CD14-positive monocyte (primary cell): ENCODE measurements around the gene ACSL6. TPM values are rescaled to one million over a fixed set of nuclear protein-coding genes. Genes with fewer than 3 reads are reported as not detected.
A peak's percentile ranks its signal among the peaks of the same experiment; 100 is the strongest.

Source experiments
- DNase-seq, 3 donors: peaks; one replicate each; pipeline ENCODE4 v3.0.0-alpha.2; 2011 to 2022
- H2AFZ ChIP-seq: 2 replicates; pipeline ENCODE4 v1.6.0; 2012; ENCODE audit warnings: mild to moderate bottlenecking, low read depth, low read length, inconsistent platforms; ENCODE audit not compliant: insufficient read depth, poor library complexity, severe bottlenecking
- H3K27ac ChIP-seq, 2 donors: 1 replicate in 1 of 2; 2 replicates in 1 of 2; pipeline ENCODE4 v1.5.1; 2012 to 2013; ENCODE audit warnings: low read length in 2 of 2, control low read depth in 1 of 2, inconsistent platforms in 1 of 2, low read depth in 1 of 2, mild to moderate bottlenecking in 1 of 2
- H3K27me3 ChIP-seq, 2 donors: one replicate each; pipeline versions ENCODE4 v1.6.0 to v1.6.1; 2011 to 2013; ENCODE audit warnings: low read length in 2 of 2; ENCODE audit not compliant: control insufficient read depth in 2 of 2, insufficient read depth in 2 of 2
- H3K36me3 ChIP-seq, 2 donors: replicated peaks in 1 of 2; 1 replicate in 1 of 2; 2 replicates in 1 of 2; pipeline versions ENCODE4 v1.5.1 to v1.6.1; 2012 to 2013; ENCODE audit warnings: low read length in 2 of 2, control low read depth in 1 of 2, inconsistent platforms in 1 of 2, mild to moderate bottlenecking in 1 of 2; ENCODE audit not compliant: insufficient read depth in 2 of 2, control insufficient read depth in 1 of 2
- H3K4me1 ChIP-seq, 2 donors: 1 replicate in 1 of 2; 2 replicates in 1 of 2; pipeline versions ENCODE4 v1.5.1 to v1.6.1; 2012 to 2013; ENCODE audit warnings: low read length in 2 of 2, control low read depth in 1 of 2, inconsistent platforms in 1 of 2, mild to moderate bottlenecking in 1 of 2, moderate library complexity in 1 of 2; ENCODE audit not compliant: insufficient read depth in 2 of 2, control insufficient read depth in 1 of 2
- H3K4me2 ChIP-seq: replicated peaks from 2 replicates; pipeline ENCODE3; 2012; ENCODE audit warnings: low read length, moderate library complexity, mild to moderate bottlenecking; ENCODE audit not compliant: poor library complexity, severe bottlenecking; ENCODE audit errors: extremely low read depth
- H3K4me3 ChIP-seq, 3 experiments: fragments of 200-600 bp in 1 of 3; sonication (generic) in 1 of 3; replicated peaks in 1 of 3; 1 replicate in 2 of 3; 2 replicates in 1 of 3; pipeline ENCODE4 v1.5.1; 2011 to 2013; ENCODE audit warnings: low read length in 3 of 3, mild to moderate bottlenecking in 3 of 3, control low read depth in 2 of 3, low read depth in 2 of 3, inconsistent platforms in 1 of 3, moderate library complexity in 1 of 3
- H3K79me2 ChIP-seq: 2 replicates; pipeline ENCODE4 v1.6.0; 2012; ENCODE audit warnings: mild to moderate bottlenecking, control low read depth, inconsistent platforms, low read length, moderate library complexity; ENCODE audit not compliant: insufficient read depth
- H3K9ac ChIP-seq: 2 replicates; pipeline ENCODE4 v1.6.0; 2017; ENCODE audit warnings: low read length, mild to moderate bottlenecking; ENCODE audit not compliant: insufficient read depth, poor library complexity, severe bottlenecking
- H3K9me3 ChIP-seq, 2 donors: replicated peaks in 1 of 2; 1 replicate in 1 of 2; 2 replicates in 1 of 2; pipeline versions ENCODE4 v1.5.1 to v1.6.1; 2012 to 2013; ENCODE audit warnings: low read length in 2 of 2, control low read depth in 1 of 2; ENCODE audit not compliant: control insufficient read depth in 1 of 2, insufficient read depth in 1 of 2
- H4K20me1 ChIP-seq: 2 replicates; pipeline ENCODE4 v1.6.0; 2012; ENCODE audit warnings: mild to moderate bottlenecking, low read length, control low read depth, moderate library complexity; ENCODE audit not compliant: insufficient read depth
- H3K27ac Mint-ChIP-seq, 7 donors: one replicate each; pipeline ENCODE4 v1.8.0; 2020; ENCODE audit warnings: mild to moderate bottlenecking in 7 of 7, mixed read lengths in 7 of 7, moderate library complexity in 6 of 7, inconsistent platforms in 2 of 7
- H3K27me3 Mint-ChIP-seq, 3 donors: one replicate each; pipeline ENCODE4 v1.8.0; 2021 to 2022; ENCODE audit warnings: low read depth in 3 of 3, mild to moderate bottlenecking in 3 of 3, mixed read lengths in 3 of 3, moderate library complexity in 3 of 3, inconsistent platforms in 1 of 3
- H3K36me3 Mint-ChIP-seq, 2 donors: one replicate each; pipeline ENCODE4 v1.8.0; 2020; ENCODE audit warnings: mixed read lengths in 2 of 2, inconsistent platforms in 1 of 2, mild to moderate bottlenecking in 1 of 2
- H3K4me1 Mint-ChIP-seq: one replicate; pipeline ENCODE4 v1.8.0; 2020; ENCODE audit warnings: mild to moderate bottlenecking, mixed read lengths
- H3K4me3 Mint-ChIP-seq, 2 donors: one replicate each; pipeline ENCODE4 v1.8.0; 2020; ENCODE audit warnings: mild to moderate bottlenecking in 2 of 2, mixed read lengths in 2 of 2, moderate library complexity in 1 of 2
- H3K9me3 Mint-ChIP-seq, 7 donors: one replicate each; pipeline ENCODE4 v1.8.0; 2020 to 2022; ENCODE audit warnings: mixed read lengths in 7 of 7, mild to moderate bottlenecking in 6 of 7, moderate library complexity in 6 of 7, inconsistent platforms in 2 of 7
- WGBS: methylation state at CpG from one replicate; pipeline ENCODE4 v1.1.5; 2013; ENCODE audit warnings: missing lambda C conversion rate; ENCODE audit not compliant: insufficient coverage; 5-methylcytosine and 5-hydroxymethylcytosine counted together
- intact Hi-C, 2 donors: fragments of 100-400 bp; cut with micrococcal nuclease; formaldehyde crosslinking; loops; one replicate each; pipeline versions ENCODE4 v1.15.0 to v1.15.1; 2023
- polyA minus RNA-seq: library from RNA; depleted of rRNA, polyadenylated mRNA; stranded (reverse); fragments of >200 nt; gene quantifications from 2 replicates; pipeline ENCODE4 v1.2.3, GENCODE V29; 2012
- polyA plus RNA-seq, 3 donors: library from polyadenylated mRNA; depleted of rRNA in 1 of 3; unstranded in 2 of 3; stranded (reverse) in 1 of 3; fragments of 300-500 nt in 2 of 3; fragments of >200 nt in 1 of 3; fragmentation: Illumina TruSeq in 2 of 3; gene quantifications; 1 replicate in 2 of 3; 2 replicates in 1 of 3; pipeline ENCODE4 v1.2.3, GENCODE V29; 2012 to 2021
- total RNA-seq, 12 experiments: library from RNA in 1 of 12; stranded (reverse) in 1 of 12; fragments of 120-200 nt in 1 of 12; gene quantifications; one replicate each; pipeline ENCODE4 v1.2.4 and lab custom pipeline; 2013 to 2026; ENCODE audit warnings: mixed read lengths in 6 of 12, inconsistent platforms in 1 of 12
- TF ChIP-seq, protein P1 (sequence below): fragments of 200-600 bp; IDR thresholded peaks from one replicate; pipeline ENCODE4 v1.8.0; 2022; ENCODE audit warnings: antibody characterized with exemption, mild to moderate bottlenecking

Gene ACSL6
- total RNA-seq (2013): 0.04 TPM
- polyA plus RNA-seq (under 1 TPM in 1 of 3 donors, not detected in 2; 0.45 TPM), polyA minus RNA-seq (under 0.01 TPM in 1 of 2 replicates, not detected in the other), total RNA-seq (lab: John Stamatoyannopoulos, UW) (0.07 to 2.2 (median 0.17) reads per million in 11 experiments)

DNA sequence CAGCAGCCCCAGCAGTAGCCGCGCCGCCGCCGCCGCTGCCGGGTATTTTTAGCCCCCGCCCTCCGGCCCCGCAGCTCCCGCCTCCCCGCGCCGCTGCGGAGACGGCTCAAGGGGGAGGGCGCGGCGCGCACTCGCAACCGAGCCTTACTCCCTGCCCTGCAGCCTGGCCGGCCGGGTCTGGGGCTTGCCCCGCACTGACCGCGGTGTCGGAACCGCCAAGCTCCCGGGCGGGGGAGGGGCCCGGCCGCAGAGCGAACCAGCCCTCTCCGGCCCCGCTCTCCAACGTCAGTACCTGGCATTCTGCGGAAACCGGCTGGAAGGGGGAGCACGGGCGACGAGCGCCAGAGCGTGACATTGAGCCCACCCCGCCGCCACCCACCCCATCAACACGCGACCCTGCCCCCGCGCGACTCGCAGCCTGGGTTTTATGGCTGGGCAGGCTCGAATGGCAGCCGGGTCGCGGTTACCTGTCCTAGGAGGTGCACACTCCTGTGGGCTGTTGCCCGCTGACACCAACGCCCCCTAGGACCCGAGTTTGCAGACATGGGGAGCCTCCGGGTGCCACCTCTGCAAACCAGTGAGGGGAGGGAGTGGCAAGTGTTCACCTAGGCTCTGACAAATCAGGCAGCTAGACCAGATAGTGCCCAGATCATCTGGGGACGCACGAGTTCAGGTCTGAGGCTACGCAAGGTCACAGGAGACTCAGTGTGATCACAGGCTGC is at the start of gene ACSL6:
ACSL6 (minus strand) TSS at position 37 of the 722 bp plus-strand sequence. CDS start 105 bp downstream, outside the sequence.
- H3K27me3 ChIP-seq: peaks cover 41 to 68% of the 10 kb centered on the region in 2 donors
- Mint-ChIP-seq H3K27me3 (peaks cover 51 to 80% (median 58%) of the 10 kb centered on the region in 3 donors), H3K4me1 (peaks cover 9% of the 10 kb centered on the region), H3K9me3 (peaks cover 0 to 12% (median 5%) of the 10 kb centered on the region in 7 donors), H3K36me3 (peaks cover 0 to 2% of the 10 kb centered on the region in 2 donors), H3K4me3 (peak within 1 kb of the TSS; percentile 69 to 84), H3K27ac (peak within 1 kb of the TSS in 2 of 7 donors; percentile 2 to 46)
- no peak within 1 kb of the TSS for H3K27ac ChIP-seq
- H2AFZ ChIP-seq: peak within 1 kb of the TSS; percentile 63
- peaks cover 6 to 11% of the 10 kb centered on the region in 2 donors for H3K4me1 ChIP-seq
- TF ChIP-seq, protein P1, sequence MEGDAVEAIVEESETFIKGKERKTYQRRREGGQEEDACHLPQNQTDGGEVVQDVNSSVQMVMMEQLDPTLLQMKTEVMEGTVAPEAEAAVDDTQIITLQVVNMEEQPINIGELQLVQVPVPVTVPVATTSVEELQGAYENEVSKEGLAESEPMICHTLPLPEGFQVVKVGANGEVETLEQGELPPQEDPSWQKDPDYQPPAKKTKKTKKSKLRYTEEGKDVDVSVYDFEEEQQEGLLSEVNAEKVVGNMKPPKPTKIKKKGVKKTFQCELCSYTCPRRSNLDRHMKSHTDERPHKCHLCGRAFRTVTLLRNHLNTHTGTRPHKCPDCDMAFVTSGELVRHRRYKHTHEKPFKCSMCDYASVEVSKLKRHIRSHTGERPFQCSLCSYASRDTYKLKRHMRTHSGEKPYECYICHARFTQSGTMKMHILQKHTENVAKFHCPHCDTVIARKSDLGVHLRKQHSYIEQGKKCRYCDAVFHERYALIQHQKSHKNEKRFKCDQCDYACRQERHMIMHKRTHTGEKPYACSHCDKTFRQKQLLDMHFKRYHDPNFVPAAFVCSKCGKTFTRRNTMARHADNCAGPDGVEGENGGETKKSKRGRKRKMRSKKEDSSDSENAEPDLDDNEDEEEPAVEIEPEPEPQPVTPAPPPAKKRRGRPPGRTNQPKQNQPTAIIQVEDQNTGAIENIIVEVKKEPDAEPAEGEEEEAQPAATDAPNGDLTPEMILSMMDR: no peak
- H3K79me2 ChIP-seq: no peaks in the 10 kb centered on the region
- peaks cover 0 to 14% of the 10 kb centered on the region in 2 donors for H3K9me3 ChIP-seq
- DNase-seq: no peak
- intact Hi-C loops: no loop called here
- 4% methylated on average over 63 of the region's 63 CpGs for WGBS
- no peaks in the 10 kb centered on the region for H3K36me3 ChIP-seq
- peak within 1 kb of the TSS in 2 of 3 experiments; percentile 22 to 64 for H3K4me3 ChIP-seq
- H4K20me1 ChIP-seq: no peaks in the 10 kb centered on the region
- H3K9ac ChIP-seq: no peak within 1 kb of the TSS
- H3K4me2 ChIP-seq: peak within 1 kb of the TSS; percentile 68

DNA sequence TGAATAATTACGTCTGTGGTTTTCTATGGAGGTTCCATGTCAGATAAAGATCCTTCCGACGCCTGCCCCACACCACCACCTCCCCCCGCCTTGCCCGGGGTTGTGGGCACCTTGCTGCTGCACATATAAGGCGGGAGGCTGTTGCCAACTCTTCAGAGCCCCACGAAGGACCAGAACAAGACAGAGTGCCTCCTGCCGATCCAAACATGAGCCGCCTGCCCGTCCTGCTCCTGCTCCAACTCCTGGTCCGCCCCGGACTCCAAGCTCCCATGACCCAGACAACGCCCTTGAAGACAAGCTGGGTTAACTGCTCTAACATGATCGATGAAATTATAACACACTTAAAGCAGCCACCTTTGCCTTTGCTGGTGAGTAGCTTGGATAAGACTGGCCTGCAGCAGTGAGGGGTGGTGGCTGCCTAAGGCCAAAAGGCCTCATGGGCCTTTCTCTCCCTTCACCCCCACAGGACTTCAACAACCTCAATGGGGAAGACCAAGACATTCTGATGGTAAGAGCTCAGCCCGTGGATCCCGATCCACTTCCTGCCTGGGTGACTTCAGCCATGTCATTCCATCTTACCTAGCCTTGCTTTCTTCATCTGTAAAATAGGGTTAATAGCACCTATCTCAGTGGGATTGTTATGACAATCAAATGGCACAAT is 49.2 kb upstream of the ACSL6 start, which contains the start of gene IL3:
IL3 (plus strand) TSS at position 155 of the 661 bp plus-strand sequence; CDS start at position 207, 52 bp downstream.
- no peak for DNase-seq
- Histone ChIP-seq H3K4me2 (no peak within 1 kb of the TSS), H3K9ac (no peak within 1 kb of the TSS), H3K9me3 (no peaks in the 10 kb centered on the region), H2AFZ (no peak within 1 kb of the TSS), H4K20me1 (no peaks in the 10 kb centered on the region), H3K79me2 (no peaks in the 10 kb centered on the region), H3K27ac (no peak within 1 kb of the TSS), H3K4me1 (no peaks in the 10 kb centered on the region), H3K4me3 (no peak within 1 kb of the TSS), H3K36me3 (no peaks in the 10 kb centered on the region), H3K27me3 (no peaks in the 10 kb centered on the region)
- Mint-ChIP-seq H3K9me3 (no peaks in the 10 kb centered on the region), H3K27me3 (peaks cover 5 to 7% (median 6%) of the 10 kb centered on the region in 3 donors), H3K4me1 (no peaks in the 10 kb centered on the region), H3K36me3 (no peaks in the 10 kb centered on the region), H3K27ac (no peak within 1 kb of the TSS), H3K4me3 (no peak within 1 kb of the TSS)
- TF ChIP-seq, protein P1: no peak
- 90% methylated on average over 5 of the region's 16 CpGs for WGBS
- intact Hi-C loops: no loop called here
